Right hindlimb (tissue), 1 donor: ENCODE results near the gene H19.

Source experiments
- DNase-seq: peaks from one replicate; pipeline ENCODE4 v3.0.0-alpha.2; 2018

Gene H19

DNA sequence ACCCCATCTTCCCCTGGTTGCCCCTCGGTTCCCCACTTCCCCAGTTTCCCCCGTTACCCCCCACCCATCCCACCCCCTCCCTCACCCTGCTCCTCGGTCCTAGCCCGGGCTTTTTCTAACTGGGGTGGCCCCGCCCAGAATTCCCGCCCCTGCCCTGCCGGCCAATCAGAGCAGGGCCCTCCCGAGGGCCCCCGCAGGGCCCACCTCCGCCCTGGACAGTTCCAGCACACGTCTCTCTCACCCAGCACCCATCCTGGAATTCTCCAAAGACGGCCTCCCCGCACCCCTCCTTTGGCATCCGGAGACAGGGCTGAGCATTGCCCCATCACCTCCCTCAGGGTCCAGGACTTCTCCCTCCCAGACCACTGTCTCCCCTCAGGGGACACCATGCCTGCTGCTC lies at the start of gene H19:
H19 (minus strand) TSS at position 88 of the 400 bp plus-strand sequence.
- no peak for DNase-seq

DNA sequence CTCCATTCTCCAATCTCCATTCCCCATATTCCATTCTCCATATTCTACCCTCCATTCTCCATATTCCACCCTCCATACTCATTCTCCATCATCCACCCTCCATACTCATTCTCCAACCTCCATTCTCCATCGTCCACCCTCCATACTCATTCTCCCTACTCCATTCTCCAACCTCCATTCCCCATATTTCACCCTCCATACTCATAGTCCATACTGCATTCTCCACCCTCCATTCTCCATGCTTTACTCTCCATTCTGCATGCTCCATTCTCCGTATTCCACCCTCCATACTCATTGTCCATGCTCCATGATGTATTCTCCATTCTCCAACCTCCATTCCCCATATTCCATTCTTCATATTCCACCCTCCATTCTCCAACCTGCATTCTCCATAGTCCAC lies 44.3 kb upstream of the H19 start:
- DNase-seq = no peak

DNA sequence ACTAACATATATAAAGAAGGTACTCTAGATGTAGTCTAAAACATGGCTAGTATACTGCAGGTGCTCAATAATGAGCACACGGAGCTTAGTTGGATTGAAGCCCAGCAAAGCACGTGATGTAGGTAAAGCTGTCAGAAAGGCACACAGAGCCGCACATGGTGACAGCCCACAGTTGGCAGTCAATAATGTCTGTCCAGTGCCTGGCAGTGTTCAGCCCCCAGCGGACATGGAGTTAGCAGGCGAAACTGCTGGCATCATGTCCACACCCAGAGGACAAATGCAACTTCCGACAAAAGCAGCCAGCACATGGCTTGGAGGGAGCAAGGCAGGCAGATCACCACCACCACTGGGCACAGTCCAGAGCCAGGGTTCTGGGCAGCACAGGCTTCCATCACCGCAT lies 43.5 kb upstream of the H19 start:
- DNase-seq = no peak

DNA sequence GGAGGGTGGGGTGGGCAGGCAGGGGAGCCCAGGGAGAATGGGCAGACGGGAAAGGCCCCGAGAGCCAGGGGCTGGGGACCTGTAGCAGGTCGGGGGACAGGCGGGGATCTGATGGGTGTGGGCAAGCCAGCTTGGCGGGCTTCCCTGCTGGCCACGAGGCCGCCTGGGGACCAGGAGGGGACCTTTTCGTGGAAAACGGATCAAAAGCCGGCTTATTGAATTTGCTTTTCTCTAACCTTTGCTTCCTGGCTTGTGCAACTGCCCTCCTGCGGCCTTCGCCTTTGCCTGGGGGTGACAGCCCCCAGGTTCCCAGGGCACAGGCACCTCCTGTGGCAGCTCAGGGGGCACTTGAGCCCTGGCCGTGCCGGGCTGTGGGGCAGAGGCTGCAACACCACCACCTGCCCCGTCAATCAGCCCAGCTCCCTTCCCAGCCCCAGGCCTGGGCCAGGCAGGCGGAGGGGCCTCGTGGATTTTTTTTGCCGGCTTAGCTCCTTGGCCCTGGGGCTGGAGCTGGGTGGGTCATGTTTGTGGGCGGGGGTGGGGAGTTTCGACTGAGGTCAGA lies 41.6 kb upstream of the H19 start:
- no peak for DNase-seq

DNA sequence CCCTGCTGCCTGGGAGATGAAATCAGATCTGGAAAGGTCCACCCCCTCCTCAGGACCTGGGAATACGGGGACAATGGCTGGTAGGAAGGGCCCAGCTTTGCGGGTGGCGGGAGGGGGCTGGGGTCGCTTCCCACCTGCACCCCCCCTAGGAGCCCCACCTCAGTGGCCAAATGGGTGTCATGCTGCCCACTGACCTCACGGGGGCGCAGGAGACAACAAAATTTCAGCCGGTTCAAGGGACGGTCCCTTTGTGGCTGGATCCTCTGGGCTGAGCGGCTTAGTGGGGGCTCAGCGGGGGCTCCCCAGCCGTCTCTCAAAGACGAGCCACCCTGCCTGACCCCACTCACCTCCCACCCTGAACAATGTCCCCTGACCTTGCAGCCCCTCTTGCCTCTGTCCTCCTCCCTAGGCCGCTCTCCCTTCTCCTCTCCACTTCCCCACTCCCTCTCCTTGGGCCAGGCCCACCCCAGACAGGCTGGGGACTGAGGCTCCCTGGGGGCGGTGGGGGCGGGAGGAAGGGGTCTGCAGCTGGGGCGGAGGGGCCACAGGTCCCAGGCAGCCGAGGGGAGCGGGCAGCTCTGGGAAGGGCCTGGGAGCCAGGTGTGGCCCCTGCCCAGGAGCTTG lies 39.3 kb upstream of the H19 start:
- DNase-seq = no peak

DNA sequence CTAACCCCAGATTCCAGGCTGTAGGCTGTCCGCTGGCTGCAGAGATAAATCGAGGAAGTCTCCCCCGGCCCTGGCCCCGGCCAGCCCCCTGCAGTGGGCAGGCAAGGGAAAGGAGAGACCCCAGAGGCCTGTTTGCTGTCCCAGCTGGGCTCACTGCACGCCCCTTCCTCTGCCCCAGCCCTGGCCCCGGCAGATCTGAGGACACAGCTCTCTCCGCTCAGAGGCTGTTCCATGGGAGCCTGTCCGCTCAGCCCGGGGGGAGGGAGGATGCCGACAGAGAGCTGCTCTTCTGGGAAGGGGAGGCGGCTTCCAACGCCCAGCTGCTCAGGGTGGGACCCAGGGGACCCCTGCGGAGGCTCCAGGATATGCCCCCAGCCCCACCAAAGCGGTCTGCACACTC lies 37.7 kb upstream of the H19 start:
- DNase-seq = no peak

DNA sequence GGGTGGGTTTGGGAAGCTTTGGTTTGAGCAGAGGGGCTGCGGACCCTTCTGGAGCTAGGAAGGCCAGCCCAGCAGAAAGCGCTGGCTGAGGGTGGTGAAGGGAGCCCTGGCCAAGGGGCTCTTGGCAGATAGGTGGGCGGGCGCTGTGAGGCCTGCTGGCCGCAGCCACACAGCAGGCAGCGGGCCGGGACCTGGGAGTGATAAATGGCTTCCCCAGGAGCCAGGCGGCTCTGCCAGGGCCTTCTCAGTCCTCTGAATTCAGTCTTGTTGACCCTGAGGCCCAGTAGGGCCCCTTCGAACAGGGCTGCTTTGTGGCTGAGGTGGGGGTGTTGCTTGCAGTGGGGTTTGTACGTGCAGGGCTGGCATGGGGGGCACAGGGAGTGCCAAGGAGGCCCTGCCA lies 33.4 kb upstream of the H19 start:
- DNase-seq = no peak

DNA sequence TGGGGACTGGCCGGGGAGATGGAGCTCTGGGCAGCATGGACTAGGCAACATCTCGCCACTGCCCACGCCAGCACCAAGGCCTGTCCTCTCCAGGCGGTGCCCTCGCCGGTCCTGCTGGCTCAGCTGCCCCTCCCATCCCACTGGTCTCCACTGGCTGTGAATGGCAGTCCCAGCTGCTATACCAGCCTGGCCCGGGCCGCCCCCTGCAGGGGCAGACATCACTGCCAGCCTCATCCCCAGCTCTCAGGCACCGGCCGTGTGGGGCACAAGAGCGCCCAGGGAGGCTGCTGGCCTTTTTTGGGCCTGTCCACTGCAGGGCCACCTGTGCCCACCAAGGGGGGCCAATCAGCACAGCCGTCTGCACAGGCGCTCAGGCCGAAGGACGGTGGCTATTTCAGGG lies 30.1 kb upstream of the H19 start:
- DNase-seq = no peak

DNA sequence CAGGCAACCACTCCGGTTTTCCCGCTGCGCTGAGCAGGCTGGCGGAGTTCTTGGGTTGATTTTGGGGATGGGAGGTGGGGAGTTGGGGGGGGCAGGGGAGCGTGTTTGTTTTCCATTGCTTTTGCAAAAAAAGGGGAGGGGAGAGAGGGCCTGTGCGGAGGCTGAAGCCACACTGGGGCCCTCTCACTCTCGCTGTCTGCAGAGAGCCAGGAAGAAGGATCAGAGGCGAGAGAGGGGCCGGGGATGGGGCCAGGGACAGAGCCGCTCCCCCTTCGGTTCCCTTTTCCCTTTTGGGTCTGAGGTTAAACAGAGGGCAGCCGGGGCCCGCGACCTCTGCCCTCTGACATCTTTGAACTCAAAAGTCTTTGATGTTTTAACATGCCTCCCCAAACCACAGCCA lies 17.4 kb upstream of the H19 start:
- no peak for DNase-seq

DNA sequence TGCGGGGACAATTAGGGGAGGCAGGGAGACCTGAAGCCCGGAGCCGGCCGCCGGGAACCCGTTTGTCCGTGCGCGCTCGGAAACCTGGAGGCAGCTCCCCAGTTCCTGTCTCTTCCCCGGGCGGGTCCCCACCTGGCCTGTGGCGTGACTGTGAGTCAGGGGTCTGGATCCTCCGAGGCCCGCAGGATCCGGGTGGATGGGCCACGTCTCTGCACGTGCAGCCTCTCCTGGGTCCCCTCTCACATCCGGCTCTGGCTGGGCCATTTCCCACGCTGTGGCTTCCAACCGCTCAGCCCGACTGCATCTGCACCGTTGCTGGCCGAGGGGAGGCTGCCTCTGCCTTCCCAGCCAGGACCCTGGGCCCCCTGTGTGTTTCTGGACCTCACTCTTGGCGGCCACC lies 14.8 kb upstream of the H19 start:
- no peak for DNase-seq

DNA sequence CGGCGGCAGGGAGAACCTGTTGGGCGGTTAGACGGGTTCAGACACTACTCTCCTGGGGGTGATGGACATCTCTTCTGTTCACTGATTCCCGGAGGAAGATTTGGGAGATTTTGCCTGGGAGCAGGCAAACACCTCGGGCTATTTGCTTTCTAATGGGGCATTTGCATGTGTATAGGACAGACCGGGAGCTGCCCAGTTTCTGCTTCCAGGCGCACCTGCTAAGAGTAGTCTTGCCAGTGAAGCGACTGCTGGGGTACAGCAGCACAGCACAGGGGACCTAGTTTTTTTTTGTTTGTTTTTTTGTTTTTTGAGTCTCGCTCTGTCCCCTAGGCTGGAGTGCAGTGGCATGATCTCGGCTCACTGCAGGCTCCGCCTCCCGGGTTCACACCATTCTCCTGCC lies 6.8 kb upstream of the H19 start:
- no peak for DNase-seq

DNA sequence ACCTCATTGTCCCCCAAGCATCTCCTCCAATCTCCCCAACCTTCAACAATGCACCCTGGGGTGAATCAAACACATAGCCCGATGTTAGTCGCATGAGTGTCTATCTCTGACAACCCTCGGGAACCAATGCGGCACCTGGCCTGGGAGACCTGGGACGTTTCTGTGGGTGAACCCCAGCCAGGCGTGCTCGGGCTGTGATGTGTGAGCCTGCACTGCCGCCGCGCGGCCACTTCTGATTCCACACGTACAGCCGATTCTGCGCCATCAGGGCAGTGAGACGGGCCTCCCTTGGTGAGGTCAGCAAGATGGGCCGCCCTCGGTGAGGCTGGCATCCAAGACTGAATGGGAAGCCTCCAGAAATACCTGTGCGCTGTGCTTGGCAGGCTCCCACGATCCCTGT lies 5.2 kb upstream of the H19 start:
- DNase-seq = no peak

DNA sequence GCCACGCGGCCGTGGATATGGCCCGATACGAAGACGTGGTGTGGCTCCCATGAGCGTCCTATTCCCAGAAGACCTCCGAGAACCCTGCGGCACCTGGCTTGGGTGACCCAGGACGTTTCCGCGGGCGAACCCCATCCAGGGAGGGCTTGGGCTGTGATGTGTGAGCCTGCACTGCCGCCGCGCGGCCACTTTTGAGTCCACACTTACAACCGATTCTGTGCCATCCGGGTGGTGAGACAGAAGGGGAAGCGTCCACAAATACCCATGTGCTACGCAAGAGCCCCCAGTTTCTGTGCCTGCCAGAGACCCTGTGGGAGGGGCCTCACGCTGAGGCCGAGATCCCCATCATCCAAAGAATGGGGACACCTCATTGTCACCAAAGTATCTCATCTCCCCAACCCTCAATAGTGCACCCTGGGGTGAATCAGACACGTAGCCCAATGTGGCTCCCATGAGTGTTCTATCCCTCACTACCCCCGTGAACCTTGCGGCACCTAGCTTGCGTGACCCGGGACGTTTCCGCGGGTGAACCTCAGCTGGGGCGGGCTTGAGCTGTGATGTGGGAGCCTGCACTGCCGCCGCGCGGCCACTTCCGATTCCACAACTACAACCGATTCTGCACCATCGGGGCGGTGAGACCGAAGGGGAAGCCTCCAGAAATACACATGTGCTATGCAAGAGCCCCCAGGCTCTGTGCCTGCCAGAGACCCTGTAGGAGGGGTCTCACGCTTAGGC lies 4.6 kb upstream of the H19 start:
- no peak for DNase-seq

DNA sequence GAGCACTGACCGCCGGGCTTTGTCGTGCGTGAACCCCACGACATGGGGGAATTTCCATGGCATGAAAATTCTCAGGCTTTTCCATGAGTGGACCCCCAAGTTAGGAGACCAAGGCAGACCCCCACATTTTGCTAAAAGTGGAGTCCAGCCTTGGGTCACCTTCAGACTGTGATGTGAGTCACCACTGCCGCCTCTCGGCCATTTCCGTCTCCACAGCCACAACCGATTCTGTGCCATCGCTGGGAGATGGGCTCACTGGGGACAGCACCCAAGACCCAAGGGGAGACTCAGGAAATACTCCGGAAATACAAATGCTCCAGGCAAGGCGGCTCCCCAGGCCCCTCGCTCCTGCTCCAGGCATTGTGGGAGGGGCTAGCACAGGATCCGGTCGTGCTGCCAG lies 1.2 kb upstream of the H19 start:
- DNase-seq = no peak

DNA sequence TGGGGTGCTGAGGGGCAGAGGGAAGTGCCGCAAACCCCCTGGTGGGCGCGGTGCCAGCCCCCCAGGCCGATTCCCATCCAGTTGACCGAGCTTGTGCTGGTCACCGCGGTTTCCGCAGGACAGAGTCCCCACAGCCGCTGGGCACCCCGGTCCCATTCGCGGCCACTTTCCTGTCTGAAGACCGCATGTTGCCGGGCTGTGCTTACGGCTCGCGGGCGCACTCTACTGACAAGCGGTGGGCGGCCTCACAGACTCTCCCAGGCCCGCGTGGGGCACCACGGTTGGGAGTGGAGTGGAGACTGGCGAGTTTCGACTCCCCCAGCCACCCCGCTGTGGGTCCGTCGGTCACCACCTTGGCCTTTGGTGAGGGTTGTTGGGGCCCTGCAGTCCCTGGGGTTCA lies 648 bp upstream of the H19 start:
- DNase-seq = no peak

DNA sequence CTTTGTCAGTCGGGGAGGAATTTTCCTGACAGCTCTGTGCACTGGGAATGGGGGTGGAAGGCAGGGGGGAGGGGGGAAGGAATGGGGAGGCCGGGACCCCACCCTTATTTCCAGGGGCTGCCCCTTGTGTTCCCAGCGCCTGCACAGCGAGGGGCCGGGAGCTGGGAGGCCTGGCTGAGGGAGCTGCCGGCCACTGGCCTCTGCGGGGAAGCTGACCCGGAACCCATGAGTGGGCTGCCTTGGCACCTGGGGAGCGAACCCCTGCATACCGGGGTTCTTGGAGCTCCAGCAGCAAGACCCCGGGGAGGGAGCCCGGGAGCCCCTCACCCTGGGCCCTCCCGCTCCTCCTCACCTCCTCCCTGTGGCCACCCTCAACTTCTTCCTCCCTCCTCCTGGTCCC lies 3.5 kb downstream of the H19 start:
- no peak for DNase-seq

DNA sequence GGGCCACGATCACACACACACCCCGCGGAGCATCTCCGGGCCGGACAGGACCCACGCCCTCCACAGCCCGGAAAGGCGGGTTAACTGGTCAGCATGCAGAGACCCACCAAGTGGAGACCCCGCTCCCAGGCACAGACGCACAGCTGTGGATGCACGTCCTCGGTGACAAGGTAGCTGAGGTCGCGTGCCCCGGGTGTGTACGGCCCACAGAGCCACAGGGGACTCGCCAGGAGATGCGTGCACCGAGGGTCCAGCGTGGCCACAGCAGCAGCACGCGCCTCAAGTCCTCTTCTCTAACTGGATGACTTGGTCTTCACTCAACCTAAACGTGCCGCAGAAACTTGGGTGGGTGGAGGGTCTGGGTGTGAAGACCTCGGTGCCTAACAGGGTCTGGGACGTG lies 5.5 kb downstream of the H19 start:
- no peak for DNase-seq

DNA sequence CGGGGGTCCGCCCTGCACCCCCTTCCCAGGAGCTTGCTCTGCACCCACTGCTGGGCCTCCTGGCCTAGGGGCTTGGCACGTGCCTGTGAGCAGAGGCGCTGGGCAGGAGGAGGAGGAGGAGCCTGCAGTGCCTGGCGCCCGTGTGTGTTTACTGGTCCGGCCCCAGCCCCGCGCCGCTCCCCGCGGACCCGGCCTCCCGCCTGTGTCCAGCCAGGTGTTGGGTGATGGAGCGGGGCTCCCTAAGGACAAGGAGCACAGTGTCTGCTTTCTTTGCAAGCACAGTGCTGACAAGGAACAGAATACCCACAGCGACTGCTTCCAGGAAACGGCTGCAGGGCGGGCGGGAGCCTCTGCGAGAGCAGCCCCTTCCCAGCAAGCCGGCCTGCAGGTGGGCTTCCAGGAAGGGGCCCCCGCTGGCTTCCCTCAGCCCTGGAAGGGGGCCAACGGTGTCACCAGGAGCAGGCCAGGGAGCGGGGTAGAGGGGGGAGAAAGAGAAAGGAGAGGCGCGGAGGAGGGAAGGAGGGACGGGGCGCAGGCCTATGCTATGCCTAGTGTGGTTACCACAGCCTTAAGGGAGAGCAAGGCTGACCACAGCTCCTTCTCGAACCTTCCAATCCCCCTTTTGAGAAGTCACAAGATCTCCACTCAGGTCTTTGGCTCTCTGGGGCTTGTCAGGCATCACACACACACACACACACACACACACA lies 6.6 kb downstream of the H19 start:
- no peak for DNase-seq

DNA sequence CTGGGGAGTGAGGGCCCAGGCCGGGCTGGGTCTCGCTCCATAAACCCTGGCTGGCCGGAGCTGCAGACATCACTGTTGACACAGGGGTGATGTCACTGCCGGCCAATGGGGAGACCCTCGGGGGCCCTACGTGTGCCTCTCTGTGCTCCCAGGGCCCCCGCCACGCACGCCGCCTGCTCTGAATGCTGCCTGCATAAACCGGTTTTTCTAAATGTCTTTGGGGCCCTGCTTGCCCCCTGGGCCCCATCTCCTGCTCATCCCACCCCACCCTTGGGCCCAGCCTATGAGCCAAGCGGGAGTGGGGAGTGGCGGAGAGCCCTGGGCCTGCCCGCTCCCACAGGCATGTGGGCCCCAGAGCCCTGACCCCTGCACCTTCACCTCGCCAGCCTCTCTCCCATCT lies 7.7 kb downstream of the H19 start:
- DNase-seq = no peak

DNA sequence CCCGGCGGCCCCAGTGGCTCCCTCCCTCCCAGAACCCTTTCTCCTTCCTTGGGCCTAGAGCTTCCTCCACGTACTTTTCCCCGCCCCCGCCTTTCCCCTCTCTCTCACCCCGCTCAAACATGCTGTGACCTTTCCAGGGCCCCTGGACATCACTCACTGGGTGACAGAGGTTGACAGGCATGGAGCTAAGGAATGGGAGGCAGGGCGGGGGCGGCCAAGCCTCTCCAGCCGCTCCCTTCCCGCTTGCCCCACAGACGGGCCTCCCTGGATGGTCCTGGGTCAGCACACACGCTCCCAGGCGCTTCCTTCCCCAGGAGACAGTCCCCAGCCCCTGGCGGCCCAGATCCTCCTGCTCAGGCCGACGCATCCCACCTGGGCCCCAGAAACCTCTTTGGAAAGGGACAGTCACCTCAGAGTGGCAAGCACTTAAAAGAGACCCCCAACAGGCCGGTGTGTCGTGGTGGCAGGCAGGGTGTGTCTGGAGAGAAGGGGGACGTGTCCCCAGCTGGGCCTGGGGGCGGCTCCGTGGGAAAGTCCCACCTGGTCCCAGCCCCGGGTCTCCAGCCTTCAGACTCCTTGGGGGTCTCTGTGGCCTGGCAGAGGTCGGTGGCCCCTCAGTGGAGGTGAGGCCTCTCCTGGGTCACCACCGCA lies 8.8 kb downstream of the H19 start:
- peak; percentile 19 for DNase-seq

DNA sequence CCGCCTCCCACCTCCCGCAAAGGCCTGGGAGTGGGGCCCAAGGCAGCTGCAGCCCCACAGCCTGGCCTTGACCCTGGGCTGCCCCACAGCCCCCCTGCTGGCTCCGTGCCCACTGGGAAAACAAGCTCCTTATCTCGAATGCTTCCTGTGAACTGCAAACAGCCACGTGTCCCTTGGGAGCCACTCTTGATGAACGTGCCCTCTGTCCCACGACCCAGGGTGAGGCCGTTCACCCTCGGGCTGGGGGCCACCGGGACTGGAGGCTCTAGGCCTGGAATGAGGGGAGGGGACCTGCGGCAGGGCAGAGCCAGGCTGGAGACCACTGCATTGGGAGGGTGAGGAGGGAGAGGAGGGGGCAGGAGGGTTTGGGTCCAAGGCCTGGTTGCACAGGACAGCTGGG lies 9.5 kb downstream of the H19 start:
- DNase-seq = no peak

DNA sequence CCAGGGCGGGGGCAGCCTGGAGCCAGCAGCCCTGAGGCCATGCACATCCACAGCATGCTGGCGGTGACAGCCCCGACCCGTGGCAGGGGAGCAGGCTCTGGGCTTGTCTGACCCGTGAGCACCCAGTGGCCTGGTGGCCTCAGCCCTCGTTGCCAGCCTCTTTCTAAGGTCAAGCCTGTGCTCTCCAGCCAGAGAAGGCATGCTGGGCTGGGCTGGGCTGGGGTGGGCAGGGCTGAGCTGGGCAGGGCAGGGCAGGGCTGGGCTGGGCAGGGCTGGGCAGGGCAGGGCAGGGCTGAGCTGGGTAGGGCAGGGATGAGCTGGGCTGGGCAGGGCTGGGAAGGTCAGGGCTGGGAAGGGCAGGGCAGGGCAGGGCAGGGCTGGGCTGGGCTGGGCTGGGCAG lies 10.6 kb downstream of the H19 start:
- no peak for DNase-seq

DNA sequence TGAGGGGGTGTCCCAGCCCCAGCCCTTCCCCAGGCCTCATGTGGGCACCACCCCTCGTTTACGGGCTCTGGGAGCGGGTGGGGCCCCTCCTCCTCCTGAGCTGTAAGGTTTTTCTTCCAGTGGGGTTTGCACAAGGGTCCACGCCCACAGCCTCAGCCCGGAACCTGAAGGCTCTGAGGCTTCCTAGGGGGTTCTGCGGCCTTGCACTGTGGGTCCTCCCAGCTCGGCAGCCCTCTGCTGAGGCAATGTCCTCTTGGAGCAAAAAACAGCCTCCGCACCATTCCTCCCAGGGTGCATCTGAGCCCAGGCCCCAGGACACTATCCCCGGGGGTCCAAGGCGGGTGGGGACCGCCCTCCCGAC lies 14.1 kb downstream of the H19 start:
- DNase-seq = no peak
